ENCODE results near the gene CD40.

- TF ChIP-seq, protein P1, sequence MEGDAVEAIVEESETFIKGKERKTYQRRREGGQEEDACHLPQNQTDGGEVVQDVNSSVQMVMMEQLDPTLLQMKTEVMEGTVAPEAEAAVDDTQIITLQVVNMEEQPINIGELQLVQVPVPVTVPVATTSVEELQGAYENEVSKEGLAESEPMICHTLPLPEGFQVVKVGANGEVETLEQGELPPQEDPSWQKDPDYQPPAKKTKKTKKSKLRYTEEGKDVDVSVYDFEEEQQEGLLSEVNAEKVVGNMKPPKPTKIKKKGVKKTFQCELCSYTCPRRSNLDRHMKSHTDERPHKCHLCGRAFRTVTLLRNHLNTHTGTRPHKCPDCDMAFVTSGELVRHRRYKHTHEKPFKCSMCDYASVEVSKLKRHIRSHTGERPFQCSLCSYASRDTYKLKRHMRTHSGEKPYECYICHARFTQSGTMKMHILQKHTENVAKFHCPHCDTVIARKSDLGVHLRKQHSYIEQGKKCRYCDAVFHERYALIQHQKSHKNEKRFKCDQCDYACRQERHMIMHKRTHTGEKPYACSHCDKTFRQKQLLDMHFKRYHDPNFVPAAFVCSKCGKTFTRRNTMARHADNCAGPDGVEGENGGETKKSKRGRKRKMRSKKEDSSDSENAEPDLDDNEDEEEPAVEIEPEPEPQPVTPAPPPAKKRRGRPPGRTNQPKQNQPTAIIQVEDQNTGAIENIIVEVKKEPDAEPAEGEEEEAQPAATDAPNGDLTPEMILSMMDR (conservative IDR thresholded peaks at IDR 0.05 in 1 of 2, IDR thresholded peaks at IDR 0.05 in 1 of 2; ENCODE audit: low read depth in 1 of 2, low read length in 2 of 2), result no peak
- TF ChIP-seq EZH2 (IDR thresholded peaks at IDR 0.05; ENCODE audit: low read length, missing control alignments), result no peak
Measured at GRCh38 chr20:46100988-46101387, 17.1 kb upstream of the CD40 start.
